H1 (cell line): ENCODE results near the gene CIITA. TPM values are rescaled to one million over a fixed set of nuclear protein-coding genes. Genes with fewer than 3 reads are reported as not detected.

Experiments used
- CTCF ChIA-PET: fragments of 300-600 bp; sonication (Branson Sonifier 250); formaldehyde crosslinking; loops from one replicate; lab custom pipeline; 2021; ENCODE audit not compliant: partially characterized antibody; lab: Charles Lee
- POLR2A ChIA-PET: fragments of 300-600 bp; sonication (Branson Sonifier 250); formaldehyde crosslinking; loops from one replicate; lab custom pipeline; 2021; ENCODE audit warnings: inconsistent platforms; ENCODE audit not compliant: partially characterized antibody; lab: Charles Lee
- DNase-seq, 2 experiments: peaks; one replicate each; pipeline versions ENCODE4 v3.0.0 to v3.0.0-alpha.2; 2010 to 2022; ENCODE audit warnings: low spot score in 2 of 2, low read depth in 1 of 2, mixed read lengths in 1 of 2
- FAIRE-seq: peaks from 2 replicates; lab custom pipeline; 2011; peaks lifted over from hg19 to GRCh38; lab: Jason Lieb, UNC
- H2AFZ ChIP-seq: 2 replicates; pipeline ENCODE4 v1.8.1; 2012; ENCODE audit warnings: low read length, inconsistent platforms
- H2AK5ac ChIP-seq: 2 replicates; pipeline ENCODE4 v1.6.1; 2013; ENCODE audit warnings: low read depth, low read length
- H2BK120ac ChIP-seq: replicated peaks from 2 replicates; pipeline ENCODE3; 2013; ENCODE audit warnings: low read depth, low read length, inconsistent platforms
- H2BK12ac ChIP-seq: 2 replicates; pipeline ENCODE4 v1.6.1; 2013; ENCODE audit warnings: low read depth, low read length
- H2BK15ac ChIP-seq: 2 replicates; pipeline ENCODE4 v1.6.1; 2013; ENCODE audit warnings: low read length
- H2BK20ac ChIP-seq: 2 replicates; pipeline ENCODE4 v1.6.1; 2013; ENCODE audit warnings: low read length
- H2BK5ac ChIP-seq: 2 replicates; pipeline ENCODE4 v1.6.1; 2013; ENCODE audit warnings: low read depth, low read length
- H3K14ac ChIP-seq: 2 replicates; pipeline ENCODE4 v1.6.1; 2013; ENCODE audit warnings: inconsistent platforms; ENCODE audit not compliant: insufficient read length
- H3K18ac ChIP-seq: 2 replicates; pipeline ENCODE4 v1.6.1; 2013; ENCODE audit warnings: low read length; ENCODE audit errors: extremely low read depth
- H3K23ac ChIP-seq: 2 replicates; pipeline ENCODE4 v1.6.1; 2013; ENCODE audit warnings: inconsistent platforms; ENCODE audit not compliant: insufficient read length
- H3K23me2 ChIP-seq: 2 replicates; pipeline ENCODE4 v1.6.1; 2013; ENCODE audit warnings: low read depth, low read length
- H3K27ac ChIP-seq: 2 replicates; pipeline ENCODE4 v1.6.1; 2011; ENCODE audit warnings: low read depth, low read length, inconsistent platforms
- H3K27me3 ChIP-seq, 4 experiments: replicated peaks in 1 of 4; 1 replicate in 1 of 4; 2 replicates in 3 of 4; pipeline versions ENCODE4 v1.6.1 to v1.8.1; 2011 to 2013; ENCODE audit warnings: low read length in 3 of 4, mild to moderate bottlenecking in 3 of 4, inconsistent platforms in 2 of 4, mixed read lengths in 2 of 4, moderate library complexity in 1 of 4; ENCODE audit not compliant: control insufficient read depth in 3 of 4, insufficient read depth in 3 of 4; ENCODE audit errors: extremely low read depth in 1 of 4
- H3K36me3 ChIP-seq, 4 experiments: 2 replicates each; pipeline versions ENCODE4 v1.6.1 to v1.8.1; 2011 to 2013; ENCODE audit warnings: mild to moderate bottlenecking in 4 of 4, low read length in 3 of 4, moderate library complexity in 2 of 4, control low read depth in 1 of 4, inconsistent platforms in 1 of 4; ENCODE audit not compliant: insufficient read depth in 4 of 4, control insufficient read depth in 2 of 4
- H3K4ac ChIP-seq: replicated peaks from 2 replicates; pipeline ENCODE3; 2013; ENCODE audit warnings: low read length, low read depth, mixed read lengths, inconsistent platforms; ENCODE audit not compliant: insufficient read length
- H3K4me1 ChIP-seq, 4 experiments: replicated peaks in 1 of 4; 1 replicate in 1 of 4; 2 replicates in 3 of 4; pipeline versions ENCODE4 v1.6.1 to v1.8.1; 2011 to 2013; ENCODE audit warnings: low read length in 3 of 4, inconsistent platforms in 2 of 4, mixed read lengths in 1 of 4; ENCODE audit not compliant: insufficient read depth in 4 of 4, control insufficient read depth in 3 of 4
- H3K4me2 ChIP-seq, 2 experiments: 2 replicates each; pipeline versions ENCODE4 v1.6.1 to v1.8.1; 2011 to 2013; ENCODE audit warnings: low read depth in 2 of 2, low read length in 2 of 2, control low read depth in 1 of 2, inconsistent platforms in 1 of 2, mild to moderate bottlenecking in 1 of 2; ENCODE audit not compliant: insufficient read depth in 1 of 2
- H3K4me3 ChIP-seq, 4 experiments: fragments of 200-600, 300-600 bp in 1 of 4; sonication (generic), shearing (Covaris generic), sonication (Bioruptor Twin) in 1 of 4; 2 replicates each; pipeline versions ENCODE4 v1.5.1 to v1.8.1; 2011 to 2016; ENCODE audit warnings: low read length in 4 of 4, low read depth in 3 of 4, control low read depth in 2 of 4, inconsistent platforms in 2 of 4, mild to moderate bottlenecking in 2 of 4, mixed read lengths in 1 of 4, moderate library complexity in 1 of 4; ENCODE audit not compliant: insufficient read depth in 2 of 4; ENCODE audit errors: extremely low read depth in 1 of 4
- H3K56ac ChIP-seq: replicated peaks from 2 replicates; pipeline ENCODE3; 2013; ENCODE audit warnings: low read depth, mild to moderate bottlenecking, mixed read lengths, low read length, inconsistent platforms; ENCODE audit not compliant: insufficient read length
- H3K79me1 ChIP-seq: 2 replicates; pipeline ENCODE4 v1.6.1; 2013; ENCODE audit warnings: low read depth, low read length, control low read depth
- H3K79me2 ChIP-seq, 2 experiments: 2 replicates each; pipeline versions ENCODE4 v1.6.1 to v1.8.1; 2012 to 2013; ENCODE audit warnings: low read length in 2 of 2, mild to moderate bottlenecking in 2 of 2, inconsistent platforms in 1 of 2; ENCODE audit not compliant: insufficient read depth in 2 of 2, control insufficient read depth in 1 of 2
- H3K9ac ChIP-seq, 4 experiments: replicated peaks in 1 of 4; 1 replicate in 1 of 4; 2 replicates in 3 of 4; pipeline versions ENCODE4 v1.6.1 to v1.8.1; 2011 to 2013; ENCODE audit warnings: low read depth in 3 of 4, low read length in 3 of 4, control low read depth in 2 of 4, mild to moderate bottlenecking in 2 of 4, moderate library complexity in 2 of 4, inconsistent platforms in 1 of 4; ENCODE audit errors: extremely low read depth in 1 of 4
- H3K9me3 ChIP-seq, 2 experiments: 2 replicates each; pipeline versions ENCODE4 v1.6.1 to v1.8.1; 2012 to 2013; ENCODE audit warnings: mild to moderate bottlenecking in 2 of 2, moderate library complexity in 2 of 2, control low read depth in 1 of 2, inconsistent platforms in 1 of 2, low read depth in 1 of 2, low read length in 1 of 2, mixed read lengths in 1 of 2; ENCODE audit not compliant: insufficient read depth in 2 of 2
- H4K20me1 ChIP-seq, 2 experiments: replicated peaks in 1 of 2; 2 replicates each; pipeline versions ENCODE3 to v1.8.1; 2011 to 2013; ENCODE audit warnings: inconsistent platforms in 2 of 2, low read length in 2 of 2, mild to moderate bottlenecking in 1 of 2; ENCODE audit not compliant: insufficient read depth in 2 of 2, control insufficient read depth in 1 of 2
- H4K5ac ChIP-seq: 2 replicates; pipeline ENCODE4 v1.6.1; 2013; ENCODE audit warnings: low read length, low read depth, mixed read lengths, inconsistent platforms; ENCODE audit not compliant: insufficient read length
- H4K8ac ChIP-seq: 2 replicates; pipeline ENCODE4 v1.8.0; 2013; ENCODE audit warnings: mild to moderate bottlenecking, moderate library complexity, low read length, inconsistent platforms; ENCODE audit not compliant: insufficient read depth; ENCODE audit errors: extremely low read depth
- H4K91ac ChIP-seq: replicated peaks from 2 replicates; pipeline ENCODE3; 2013; ENCODE audit warnings: low read length, mixed read lengths, inconsistent platforms; ENCODE audit not compliant: insufficient read length
- BCL11A ChIP-seq, 2 experiments: IDR thresholded peaks; one replicate each; pipeline ENCODE4 v1.6.1; 2011; ENCODE audit warnings: low read depth in 2 of 2, low read length in 2 of 2, mild to moderate bottlenecking in 2 of 2
- RFX5 ChIP-seq: IDR thresholded peaks from 2 replicates; pipeline ENCODE4 v1.6.1; 2011; ENCODE audit warnings: low read depth, low read length, improper control_type of control experiment, borderline replicate concordance
- WGBS, 2 experiments: shearing (Covaris generic) in 1 of 2; methylation state at CpG; one replicate each; pipeline versions ENCODE4 v1.1.6 to v1.1.7; 2013 to 2015; ENCODE audit warnings: low lambda C conversion rate in 2 of 2, mixed read lengths in 2 of 2, inconsistent platforms in 1 of 2, low coverage in 1 of 2, missing lambda C conversion rate in 1 of 2; ENCODE audit not compliant: insufficient replicate concordance in 2 of 2, insufficient coverage in 1 of 2, insufficient read length in 1 of 2; ENCODE audit errors: extremely low coverage in 1 of 2, missing lambda C conversion rate in 1 of 2; 5-methylcytosine and 5-hydroxymethylcytosine counted together
- polyA plus RNA-seq, 7 experiments: library from polyadenylated mRNA; depleted of rRNA in 3 of 7; stranded (reverse) in 5 of 7; unstranded in 2 of 7; fragments of >200 nt in 5 of 7; fragments of 200-250 nt in 2 of 7; gene quantifications; 1 replicate in 5 of 7; 2 replicates in 1 of 7; 4 replicates in 1 of 7; pipeline versions ENCODE4 v1.2.1 to v1.2.3, GENCODE V29; 2011 to 2013; ENCODE audit warnings: missing spikeins in 2 of 7, mixed read lengths in 2 of 7
- total RNA-seq: library from RNA; stranded (reverse); fragmentation: NEBNext Ultra II Directional; extraction: Animal tissue kit (Norgen Biotek cat#: 25700); gene quantifications from 2 replicates; pipeline ENCODE4 v1.2.1, GENCODE V29; 2021

The CIITA gene
- total and polyA plus RNA-seq, 2 of the 8 experiments (the other 6 are each of a cell fraction or from before 2014, with no cell fraction given): 0.07 to 0.17 TPM

GRCh38 chr16:10916534-10916933, 39.5 kb downstream of the CIITA start:
- no peak overlapping the region for H2BK5ac ChIP-seq
- no peak overlapping the region for H4K8ac ChIP-seq
- peaks cover 0 to 5% (median 0%) of the 10 kb centered on the region in 4 experiments; a peak in 2 of 7 replicates for H3K4me1 ChIP-seq
- H3K23ac ChIP-seq: no peak overlapping the region
- no peak overlapping the region for H4K5ac ChIP-seq
- H3K4ac ChIP-seq: no peak overlapping the region
- H3K23me2 ChIP-seq: no peaks in the 10 kb centered on the region
- H2AFZ ChIP-seq: no peak overlapping the region
- H3K18ac ChIP-seq: no peak overlapping the region
- TF ChIP-seq BCL11A (IDR thresholded peaks at IDR 0.05; ENCODE audit: low read depth in 2 of 2, low read length in 2 of 2): no peak
- no peak for TF ChIP-seq RFX5
- H3K4me2 ChIP-seq: no peak overlapping the region
- no peak overlapping the region for H2BK120ac ChIP-seq
- H3K27me3 ChIP-seq: peaks cover 0 to 3% (median 0%) of the 10 kb centered on the region in 4 experiments; a peak in 1 of 7 replicates
- H2BK12ac ChIP-seq: no peak overlapping the region
- ChIA-PET CTCF (interaction anchor here (0.6 to 8.1 kb wide), 4 partner anchors 7 to 406 kb away, joined by 3 to 82 read pairs (median 16); partner anchors contain the start of gene CIITA), POLR2A (interaction anchor here (1.6 kb wide), 1 partner anchor 10 kb away, joined by 7 read pairs; no protein-coding TSS in a partner anchor)
- no peak overlapping the region for H3K56ac ChIP-seq
- H4K91ac ChIP-seq: no peak overlapping the region
- H2BK15ac ChIP-seq: no peak overlapping the region
- H3K79me1 ChIP-seq: no peaks in the 10 kb centered on the region
- no peak overlapping the region for H3K9ac ChIP-seq
- FAIRE-seq: no peak
- no peak overlapping the region for H3K27ac ChIP-seq
- H3K4me3 ChIP-seq: no peak overlapping the region
- H3K9me3 ChIP-seq: no peaks in the 10 kb centered on the region
- H4K20me1 ChIP-seq: no peaks in the 10 kb centered on the region
- H2AK5ac ChIP-seq: no peak overlapping the region
- H3K79me2 ChIP-seq: no peaks in the 10 kb centered on the region
- no peak overlapping the region for H2BK20ac ChIP-seq
- 58 to 91% methylated on average over 1 to 3 of the region's 3 CpGs for WGBS, 2 experiments
- H3K14ac ChIP-seq: no peak overlapping the region
- H3K36me3 ChIP-seq: no peaks in the 10 kb centered on the region
- DNase-seq: no peak
